Measurements from ENCODE around the gene CERS5. TPM values are rescaled to one million over a fixed set of nuclear protein-coding genes. Genes with fewer than 3 reads are reported as not detected.
A peak's percentile ranks its signal among the peaks of the same experiment; 100 is the strongest.

CERS5 gene
- total RNA-seq, 2 donors from 2014 or later: 27.6 to 41.7 TPM

DNA sequence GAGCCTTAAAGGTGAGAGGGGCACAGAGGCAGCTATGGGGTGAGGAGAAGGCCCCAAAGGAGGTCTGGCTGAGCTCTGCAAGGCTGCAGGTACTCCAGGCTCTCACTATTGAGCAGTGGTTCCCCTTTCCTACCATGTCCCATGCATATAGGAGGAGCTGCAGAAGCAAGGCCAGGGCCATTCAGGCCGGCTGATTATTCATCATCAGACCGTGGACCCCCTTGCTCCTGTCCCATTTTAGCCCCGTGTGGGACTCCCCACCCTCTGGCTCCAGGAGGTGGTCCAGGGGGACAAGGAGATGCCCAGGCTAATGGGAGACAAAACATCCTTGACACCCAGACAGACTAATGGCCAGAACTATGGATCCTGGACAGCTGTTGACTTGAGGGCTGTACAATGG is 60.3 kb downstream of the CERS5 start:
- no peak for DNase-seq (ENCODE audit: low spot score)
- no peak overlapping the region for H3K27ac ChIP-seq
- intact Hi-C loops (cut with DNase I): loop anchor here (10.0 kb wide), 1 partner anchor 208 kb away; no protein-coding TSS in a partner anchor
- 82% methylated on average over 3 of the region's 3 CpGs for WGBS
- H3K4me3 ChIP-seq: no peak overlapping the region
- TF ChIP-seq POLR2A (IDR thresholded peaks at IDR 0.05) (no peak), POLR2AphosphoS5 (IDR thresholded peaks at IDR 0.05) (no peak)
- TF ChIP-seq, protein P1, sequence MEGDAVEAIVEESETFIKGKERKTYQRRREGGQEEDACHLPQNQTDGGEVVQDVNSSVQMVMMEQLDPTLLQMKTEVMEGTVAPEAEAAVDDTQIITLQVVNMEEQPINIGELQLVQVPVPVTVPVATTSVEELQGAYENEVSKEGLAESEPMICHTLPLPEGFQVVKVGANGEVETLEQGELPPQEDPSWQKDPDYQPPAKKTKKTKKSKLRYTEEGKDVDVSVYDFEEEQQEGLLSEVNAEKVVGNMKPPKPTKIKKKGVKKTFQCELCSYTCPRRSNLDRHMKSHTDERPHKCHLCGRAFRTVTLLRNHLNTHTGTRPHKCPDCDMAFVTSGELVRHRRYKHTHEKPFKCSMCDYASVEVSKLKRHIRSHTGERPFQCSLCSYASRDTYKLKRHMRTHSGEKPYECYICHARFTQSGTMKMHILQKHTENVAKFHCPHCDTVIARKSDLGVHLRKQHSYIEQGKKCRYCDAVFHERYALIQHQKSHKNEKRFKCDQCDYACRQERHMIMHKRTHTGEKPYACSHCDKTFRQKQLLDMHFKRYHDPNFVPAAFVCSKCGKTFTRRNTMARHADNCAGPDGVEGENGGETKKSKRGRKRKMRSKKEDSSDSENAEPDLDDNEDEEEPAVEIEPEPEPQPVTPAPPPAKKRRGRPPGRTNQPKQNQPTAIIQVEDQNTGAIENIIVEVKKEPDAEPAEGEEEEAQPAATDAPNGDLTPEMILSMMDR (IDR thresholded peaks at IDR 0.05): no peak
- peaks cover 5% of the 10 kb centered on the region for H3K4me1 ChIP-seq (replicated peaks)
- no peaks in the 10 kb centered on the region for H3K36me3 ChIP-seq
- no peaks in the 10 kb centered on the region for H3K9me3 ChIP-seq
- H3K27me3 ChIP-seq (replicated peaks; ENCODE audit: insufficient read depth): no peaks in the 10 kb centered on the region

DNA sequence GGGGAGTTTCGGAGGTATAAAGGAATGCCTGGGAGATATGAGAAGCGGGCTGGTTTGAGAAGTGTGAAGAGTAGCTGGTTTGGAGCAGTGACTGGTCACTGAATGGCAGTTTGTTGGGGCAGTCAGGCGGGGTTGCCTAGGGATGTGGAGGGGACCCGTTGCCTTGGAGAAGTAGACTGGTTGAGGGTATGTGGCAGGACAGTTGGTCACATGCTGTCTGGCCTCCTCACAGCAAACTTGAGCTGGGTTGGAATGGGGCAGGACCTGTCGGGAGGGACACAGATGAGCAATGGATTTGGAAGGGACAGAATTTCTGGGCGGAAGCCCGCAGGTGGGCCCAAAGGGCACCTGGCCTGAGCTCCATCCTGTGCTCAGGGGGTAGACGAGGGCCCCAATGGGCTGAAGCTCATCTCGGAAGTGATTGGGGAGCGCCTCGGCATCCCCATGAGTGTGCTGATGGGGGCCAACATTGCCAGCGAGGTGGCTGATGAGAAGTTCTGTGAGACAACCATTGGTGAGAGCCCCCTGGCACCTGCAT is 61.2 kb downstream of the CERS5 start:
- no peaks in the 10 kb centered on the region for H3K27me3 ChIP-seq (replicated peaks; ENCODE audit: insufficient read depth)
- DNase-seq (ENCODE audit: low spot score): no peak
- no peaks in the 10 kb centered on the region for H3K36me3 ChIP-seq
- H3K27ac ChIP-seq: no peak overlapping the region
- peaks cover 5% of the 10 kb centered on the region for H3K4me1 ChIP-seq (replicated peaks)
- WGBS: 96% methylated on average over 12 of the region's 12 CpGs
- intact Hi-C loops (cut with DNase I): loop anchor here (10.0 kb wide), 1 partner anchor 209 kb away; no protein-coding TSS in a partner anchor
- H3K9me3 ChIP-seq: no peaks in the 10 kb centered on the region
- TF ChIP-seq POLR2AphosphoS5 (IDR thresholded peaks at IDR 0.05): no peak
- TF ChIP-seq POLR2A (IDR thresholded peaks at IDR 0.05): no peak
- TF ChIP-seq, protein P1 (IDR thresholded peaks at IDR 0.05): no peak
- H3K4me3 ChIP-seq: no peak overlapping the region

DNA sequence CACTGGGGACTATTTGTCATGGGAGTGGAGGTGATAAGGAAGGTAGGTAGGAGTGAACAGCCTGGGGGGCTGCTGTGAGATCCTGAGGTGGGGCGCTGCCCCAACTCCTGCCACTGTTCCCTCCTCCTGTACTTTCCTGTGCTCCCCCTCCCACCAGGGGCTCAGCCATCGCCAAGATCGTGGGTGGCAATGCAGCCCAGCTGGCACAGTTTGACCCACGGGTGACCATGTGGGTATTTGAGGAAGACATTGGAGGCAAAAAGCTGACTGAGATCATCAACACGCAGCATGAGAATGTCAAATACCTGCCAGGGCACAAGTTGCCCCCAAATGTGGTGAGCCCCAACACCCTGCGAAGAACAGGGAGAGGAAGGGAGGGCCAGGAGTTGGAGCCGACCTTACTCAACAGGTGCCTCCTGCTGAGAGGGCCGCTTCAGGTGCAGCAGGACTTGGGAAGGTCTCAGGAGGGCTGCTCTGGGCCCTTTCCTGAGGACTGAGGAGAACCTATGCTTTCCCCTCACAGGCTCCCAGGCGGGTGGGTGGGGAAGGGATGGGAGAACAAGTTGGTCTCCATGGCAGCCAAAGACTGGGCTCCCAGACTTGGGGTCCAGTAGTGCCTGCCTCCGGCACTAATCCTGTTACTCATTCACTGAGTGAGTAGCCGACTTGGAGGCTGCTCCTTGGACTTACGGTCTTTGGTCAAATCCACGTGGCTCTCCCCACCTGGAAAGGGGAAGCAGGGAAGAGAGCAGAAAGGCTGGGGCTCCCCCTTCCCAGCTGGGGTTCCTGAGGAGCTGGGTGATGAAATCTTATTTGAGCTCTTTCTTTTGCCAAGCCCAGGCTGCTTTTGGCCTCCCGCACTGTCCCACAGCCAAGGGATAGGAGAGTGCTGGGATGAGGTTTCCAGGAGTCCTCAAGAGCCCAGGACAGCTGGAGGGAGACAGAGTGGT is 62.5 kb downstream of the CERS5 start:
- no peak for TF ChIP-seq POLR2AphosphoS5 (IDR thresholded peaks at IDR 0.05)
- TF ChIP-seq, protein P1 (IDR thresholded peaks at IDR 0.05): no peak
- TF ChIP-seq POLR2A (IDR thresholded peaks at IDR 0.05): no peak
- Histone ChIP-seq H3K27me3 (replicated peaks; ENCODE audit: insufficient read depth) (no peaks in the 10 kb centered on the region), H3K4me1 (replicated peaks) (peaks cover 5% of the 10 kb centered on the region), H3K4me3 (no peak overlapping the region), H3K27ac (no peak overlapping the region), H3K9me3 (no peaks in the 10 kb centered on the region), H3K36me3 (peaks cover 0 to under 1% of the 10 kb centered on the region in 2 donors)
- intact Hi-C loops (cut with DNase I): loop anchor here (10.0 kb wide), 1 partner anchor 210 kb away; no protein-coding TSS in a partner anchor
- WGBS: 69% methylated on average over 14 of the region's 14 CpGs
- DNase-seq (ENCODE audit: low spot score): no peak

DNA sequence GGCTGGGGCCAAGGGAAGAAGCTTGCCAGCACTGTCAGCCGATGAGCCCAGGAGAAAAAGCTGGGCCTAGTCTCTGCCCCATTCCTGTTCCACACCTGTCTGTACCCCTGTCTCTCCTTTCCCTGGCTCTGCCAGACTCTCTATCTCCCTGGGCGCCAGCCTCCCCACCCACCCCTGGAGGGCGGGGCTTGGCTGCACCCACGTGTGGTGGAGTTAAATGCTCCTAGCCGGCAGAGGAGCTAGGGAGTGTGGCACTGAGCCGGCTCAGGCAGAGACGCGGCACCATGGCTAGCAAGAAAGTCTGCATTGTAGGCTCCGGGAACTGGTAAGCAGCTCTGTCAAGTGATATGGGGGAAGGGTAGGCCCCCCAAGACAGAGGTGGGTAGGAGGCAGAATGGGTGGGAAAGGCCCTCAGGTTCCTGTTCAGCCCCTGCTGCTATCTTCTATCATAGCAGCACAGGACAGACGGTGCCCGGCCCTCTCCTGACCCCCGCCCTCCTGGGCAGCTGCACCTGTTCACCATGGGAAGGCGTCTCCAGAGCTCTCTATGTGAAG is 63.3 kb downstream of the CERS5 start, which contains the start of gene GPD1:
Gene GPD1 (plus strand): TSS at position 242 of the 555 bp plus-strand sequence. CDS start 43 bp downstream, at position 285.
- Histone ChIP-seq H3K4me3 (no peak within 1 kb of the TSS), H3K27ac (no peak within 1 kb of the TSS), H3K27me3 (replicated peaks; ENCODE audit: insufficient read depth) (no peaks in the 10 kb centered on the region), H3K36me3 (peaks cover 0 to 8% of the 10 kb centered on the region in 2 donors), H3K9me3 (no peaks in the 10 kb centered on the region), H3K4me1 (replicated peaks) (peaks cover 5% of the 10 kb centered on the region)
- TF ChIP-seq, protein P1 (IDR thresholded peaks at IDR 0.05): peak in 2 of 4 experiments; percentile 11 to 23
- TF ChIP-seq POLR2AphosphoS5 (IDR thresholded peaks at IDR 0.05) (peak; percentile 82), POLR2A (IDR thresholded peaks at IDR 0.05) (peak; percentile 57)
- intact Hi-C loops (cut with DNase I): loop anchor here (10.0 kb wide), 1 partner anchor 211 kb away; no protein-coding TSS in a partner anchor
- peak; percentile 77 for DNase-seq (ENCODE audit: low spot score)
- 18% methylated on average over 13 of the region's 13 CpGs for WGBS

Data from prostate gland (tissue), 2 donors.